ENCODE measurements around the gene TULP3.
A peak's percentile ranks its signal among the peaks of the same experiment; 100 is the strongest.
"Not testable (repeated sequence)": the region's sequence is repeated elsewhere in the genome, so short reads cannot be mapped to it uniquely, and the experiment has no call there.

TULP3 gene

GRCh38 chr12:2890388-2891239 is at the start of gene TULP3:
Gene TULP3 (plus strand): TSS chr12:2890891. CDS start chr12:2890948, 57 bp downstream.
- peak; percentile 95 to 97 (median 97) for DNase-seq (ENCODE audit: low read depth in 3 of 3)

GRCh38 chr12:2841056-2841650 is 49.5 kb upstream of the TULP3 start:
- no peak for DNase-seq (ENCODE audit: low read depth in 3 of 3)

GRCh38 chr12:2842948-2843347 is 47.7 kb upstream of the TULP3 start:
- DNase-seq (ENCODE audit: low read depth in 3 of 3) = no peak

GRCh38 chr12:2844786-2845185 is 45.9 kb upstream of the TULP3 start:
- no peak for DNase-seq (ENCODE audit: low read depth in 3 of 3)

- no peak for DNase-seq (ENCODE audit: low read depth in 3 of 3)
These were observed 45.4 kb upstream of the TULP3 start for GRCh38 chr12:2845280-2845679.

GRCh38 chr12:2851931-2852330 is 38.8 kb upstream of the TULP3 start:
- DNase-seq (ENCODE audit: low read depth in 3 of 3) = no peak

GRCh38 chr12:2853626-2854025 is 37.1 kb upstream of the TULP3 start:
- DNase-seq (ENCODE audit: low read depth in 3 of 3) = peak in 2 of 3 experiments; percentile 29 to 31

GRCh38 chr12:2854669-2855453 is 35.8 kb upstream of the TULP3 start:
- DNase-seq (ENCODE audit: low read depth in 3 of 3) = no peak

- DNase-seq (ENCODE audit: low read depth in 3 of 3) = no peak
These were observed 35.1 kb upstream of the TULP3 start for GRCh38 chr12:2855546-2855945.

GRCh38 chr12:2856051-2856450 is 34.6 kb upstream of the TULP3 start:
- DNase-seq (ENCODE audit: low read depth in 3 of 3) = no peak

GRCh38 chr12:2857021-2857431 is 33.7 kb upstream of the TULP3 start, which contains the start of gene TEX52:
Gene TEX52 (minus strand): TSS chr12:2857039. CDS start chr12:2857026, 13 bp downstream.
- DNase-seq (ENCODE audit: low read depth in 3 of 3) = no peak

- no peak for DNase-seq (ENCODE audit: low read depth in 3 of 3)
These were observed 33.1 kb upstream of the TULP3 start for GRCh38 chr12:2857576-2857975.

- no peak for DNase-seq (ENCODE audit: low read depth in 3 of 3)
These were observed 32.4 kb upstream of the TULP3 start for GRCh38 chr12:2858334-2858733.

- no peak for DNase-seq (ENCODE audit: low read depth in 3 of 3)
These were observed 31.7 kb upstream of the TULP3 start for GRCh38 chr12:2858944-2859421.

GRCh38 chr12:2860170-2860569 is 30.5 kb upstream of the TULP3 start:
- no peak for DNase-seq (ENCODE audit: low read depth in 3 of 3)

- DNase-seq (ENCODE audit: low read depth in 3 of 3) = no peak
These were observed 27.8 kb upstream of the TULP3 start for GRCh38 chr12:2862876-2863275.

- DNase-seq (ENCODE audit: low read depth in 3 of 3) = not testable (repeated sequence)
These were observed 27.3 kb upstream of the TULP3 start for GRCh38 chr12:2863402-2863801.

- DNase-seq (ENCODE audit: low read depth in 3 of 3) = no peak
These were observed 26.5 kb upstream of the TULP3 start for GRCh38 chr12:2864198-2864597.

GRCh38 chr12:2868986-2869632 is 21.6 kb upstream of the TULP3 start:
- DNase-seq (ENCODE audit: low read depth in 3 of 3) = not testable (repeated sequence)

- DNase-seq (ENCODE audit: low read depth in 3 of 3) = no peak
These were observed 14.2 kb upstream of the TULP3 start for GRCh38 chr12:2876431-2877046.
